Skeletal muscle tissue (tissue), 4 donors: ENCODE measurements around the gene HSPB9. TPM values are rescaled to one million over a fixed set of nuclear protein-coding genes. Genes with fewer than 3 reads are reported as not detected.

Experiments used
- H3K27ac ChIP-seq: one replicate; pipeline ENCODE4 v1.7.0; 2013; ENCODE audit warnings: mild to moderate bottlenecking, low read depth, low read length, inconsistent platforms
- H3K27me3 ChIP-seq, 3 donors: one replicate each; pipeline ENCODE4 v1.7.0; 2013; ENCODE audit warnings: low read length in 3 of 3; ENCODE audit not compliant: control insufficient read depth in 3 of 3, insufficient read depth in 3 of 3
- H3K36me3 ChIP-seq, 3 donors: one replicate each; pipeline ENCODE4 v1.7.0; 2013; ENCODE audit warnings: low read length in 3 of 3; ENCODE audit not compliant: control insufficient read depth in 3 of 3, insufficient read depth in 3 of 3
- H3K4me1 ChIP-seq, 3 donors: one replicate each; pipeline ENCODE4 v1.7.0; 2013; ENCODE audit warnings: low read length in 3 of 3, mild to moderate bottlenecking in 3 of 3; ENCODE audit not compliant: control insufficient read depth in 3 of 3, insufficient read depth in 3 of 3
- H3K4me3 ChIP-seq, 3 donors: one replicate each; pipeline ENCODE4 v1.7.0; 2013; ENCODE audit warnings: low read length in 3 of 3
- H3K9ac ChIP-seq, 3 donors: one replicate each; pipeline ENCODE4 v1.7.0; 2013; ENCODE audit warnings: low read length in 3 of 3, mild to moderate bottlenecking in 3 of 3, moderate library complexity in 2 of 3, low read depth in 1 of 3
- H3K9me3 ChIP-seq, 3 donors: one replicate each; pipeline ENCODE4 v1.7.0; 2013; ENCODE audit warnings: low read length in 3 of 3; ENCODE audit not compliant: control insufficient read depth in 3 of 3
- total RNA-seq: library from RNA; depleted of rRNA; stranded (reverse); fragments of >200 nt; gene quantifications from one replicate; pipeline ENCODE4 v1.2.3, GENCODE V29; 2014
- donor health status: Osteomylitis.

Gene HSPB9
- total RNA-seq, 1 donor from 2014 or later = not detected

GRCh38 chr17:42101513-42102292, 20.9 kb upstream of the HSPB9 start:
- Histone ChIP-seq H3K36me3 (peaks cover 0 to 5% (median 2%) of the 10 kb centered on the region in 3 donors), H3K4me3 (peak overlapping the region in 1 of 3 donors; percentile 58), H3K9ac (peak overlapping the region in 2 of 3 donors; percentile 57 to 80), H3K27ac (no peak overlapping the region), H3K9me3 (no peaks in the 10 kb centered on the region), H3K4me1 (peaks cover 12 to 24% (median 20%) of the 10 kb centered on the region in 3 donors), H3K27me3 (peaks cover 2 to 15% (median 4%) of the 10 kb centered on the region in 3 donors)

- Histone ChIP-seq H3K36me3 (peaks cover 5 to 8% (median 6%) of the 10 kb centered on the region in 3 donors), H3K27ac (no peak overlapping the region), H3K9ac (no peak overlapping the region), H3K4me3 (no peak overlapping the region), H3K27me3 (no peaks in the 10 kb centered on the region), H3K9me3 (no peaks in the 10 kb centered on the region), H3K4me1 (peaks cover 12 to 14% (median 13%) of the 10 kb centered on the region in 3 donors)
Measured at GRCh38 chr17:42103221-42103954, 19.2 kb upstream of the HSPB9 start.

DNA sequence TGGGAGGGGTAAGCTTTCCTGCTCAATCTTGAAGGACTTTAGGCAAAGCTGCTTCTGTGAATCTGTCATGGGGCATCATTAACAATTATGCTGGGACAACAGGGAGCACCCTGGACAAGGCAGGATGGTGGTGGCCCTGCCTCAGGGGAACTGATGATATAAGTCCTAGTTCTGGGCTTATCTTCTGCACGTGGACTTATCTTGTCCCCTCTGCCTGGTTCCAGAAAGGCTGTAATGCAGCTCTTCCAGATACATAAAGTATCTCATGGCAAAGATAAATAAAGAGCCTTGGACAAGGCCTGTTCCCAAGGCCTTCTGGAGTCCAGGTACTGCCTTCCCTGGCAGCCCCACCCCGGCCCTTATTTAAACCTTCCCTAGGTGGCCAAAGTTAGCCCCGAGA, 18.3 kb upstream of the HSPB9 start:
- Histone ChIP-seq H3K4me1 (peaks cover 12 to 14% (median 13%) of the 10 kb centered on the region in 3 donors), H3K9me3 (no peaks in the 10 kb centered on the region), H3K36me3 (peaks cover 7 to 15% (median 11%) of the 10 kb centered on the region in 3 donors), H3K27ac (no peak overlapping the region), H3K9ac (no peak overlapping the region), H3K27me3 (no peaks in the 10 kb centered on the region), H3K4me3 (no peak overlapping the region)

GRCh38 chr17:42106009-42106408, 16.6 kb upstream of the HSPB9 start:
- Histone ChIP-seq H3K9ac (no peak overlapping the region), H3K4me1 (peaks cover 12 to 15% (median 14%) of the 10 kb centered on the region in 3 donors), H3K36me3 (peaks cover 7 to 15% (median 11%) of the 10 kb centered on the region in 3 donors), H3K4me3 (no peak overlapping the region), H3K27me3 (no peaks in the 10 kb centered on the region), H3K27ac (no peak overlapping the region), H3K9me3 (no peaks in the 10 kb centered on the region)

GRCh38 chr17:42107124-42107523, 15.5 kb upstream of the HSPB9 start:
- no peak overlapping the region for H3K27ac ChIP-seq
- peaks cover 7 to 15% (median 11%) of the 10 kb centered on the region in 3 donors for H3K36me3 ChIP-seq

GRCh38 chr17:42107597-42108576, 14.7 kb upstream of the HSPB9 start:
- H3K4me3 ChIP-seq = peak overlapping the region in 2 of 3 donors; percentile 32 to 41
- no peak overlapping the region for H3K9ac ChIP-seq
- H3K36me3 ChIP-seq = peaks cover 7 to 15% (median 11%) of the 10 kb centered on the region in 3 donors
- H3K4me1 ChIP-seq = peaks cover 15 to 21% (median 15%) of the 10 kb centered on the region in 3 donors
- no peaks in the 10 kb centered on the region for H3K9me3 ChIP-seq
- H3K27ac ChIP-seq = no peak overlapping the region
- no peaks in the 10 kb centered on the region for H3K27me3 ChIP-seq

More at GRCh38 chr17:42107124-42107523, 15.5 kb upstream of the HSPB9 start:
- Histone ChIP-seq H3K4me3 (peak overlapping the region in 1 of 3 donors; percentile 32), H3K27me3 (no peaks in the 10 kb centered on the region), H3K9ac (no peak overlapping the region), H3K4me1 (peaks cover 15 to 18% (median 15%) of the 10 kb centered on the region in 3 donors), H3K9me3 (no peaks in the 10 kb centered on the region)

DNA sequence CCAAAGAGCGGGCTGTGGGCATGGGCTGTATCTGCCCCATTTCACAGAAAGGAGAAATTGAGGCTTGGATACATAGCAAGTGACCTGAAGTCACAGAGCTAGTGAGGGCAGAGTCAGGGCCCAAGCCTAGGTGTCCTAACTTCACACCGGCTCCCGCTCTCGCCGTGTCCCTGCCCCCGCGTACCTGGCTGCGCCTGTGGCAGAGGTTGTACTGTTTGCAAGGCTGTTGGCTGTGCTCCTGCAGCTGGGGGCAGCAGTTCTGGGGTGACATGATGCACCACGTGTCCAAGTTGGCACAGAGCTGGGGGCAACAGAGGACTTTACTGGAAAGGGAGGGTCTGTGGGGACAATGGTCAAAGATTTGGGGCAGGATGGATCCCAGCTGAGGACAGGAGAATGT, 13.5 kb upstream of the HSPB9 start:
- H3K27me3 ChIP-seq = no peaks in the 10 kb centered on the region
- H3K36me3 ChIP-seq = peaks cover 7 to 17% (median 14%) of the 10 kb centered on the region in 3 donors

DNA sequence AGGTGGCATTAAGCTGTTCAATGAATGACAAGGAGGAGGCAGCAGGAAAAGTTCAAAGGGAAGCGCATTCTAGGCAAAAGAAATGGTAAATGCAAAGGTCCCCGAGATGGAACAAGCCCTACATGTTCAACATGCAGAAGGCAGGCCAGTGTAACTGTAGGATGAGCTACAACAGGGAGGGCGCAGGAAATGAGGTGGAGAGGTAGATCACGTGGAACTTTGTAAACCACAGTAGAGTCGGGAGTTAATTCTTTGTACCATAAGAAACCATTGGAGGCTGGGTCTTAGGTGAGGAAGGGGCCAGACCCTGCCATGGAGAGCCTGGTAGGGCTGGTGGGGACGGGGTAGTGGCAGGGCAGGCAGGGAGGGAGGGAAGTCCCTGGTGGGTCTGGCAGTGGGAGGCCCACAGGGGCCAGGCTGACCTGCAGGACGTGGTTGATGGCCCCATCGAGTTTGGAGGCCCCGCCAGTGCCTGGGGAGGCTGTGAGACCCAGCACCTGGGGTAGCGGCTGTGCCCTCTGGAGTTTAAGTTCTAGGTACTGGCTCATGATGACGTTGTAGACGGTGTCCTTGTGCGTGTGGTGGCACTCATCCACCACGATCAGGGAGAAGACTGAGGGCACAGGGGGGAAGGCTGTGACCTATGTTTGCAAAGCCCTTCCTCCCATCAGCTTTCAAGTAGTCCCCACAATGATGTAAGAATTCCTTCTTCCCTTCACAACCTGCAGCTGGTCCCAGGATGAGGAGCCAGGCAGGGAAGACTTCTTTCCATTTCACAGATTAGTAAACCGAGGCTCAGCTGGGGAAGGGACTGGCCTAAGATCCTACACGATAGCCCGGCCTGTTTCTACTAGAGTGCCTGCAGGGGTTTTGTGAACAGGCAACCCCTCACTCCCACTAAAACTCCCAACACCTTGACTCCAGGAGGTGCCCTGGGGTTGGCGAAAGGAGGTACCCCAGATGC, 12.0 kb upstream of the HSPB9 start:
- Histone ChIP-seq H3K4me1 (peaks cover 16 to 27% (median 20%) of the 10 kb centered on the region in 3 donors), H3K36me3 (peaks cover 19 to 26% (median 23%) of the 10 kb centered on the region in 3 donors), H3K27ac (no peak overlapping the region), H3K9ac (no peak overlapping the region), H3K9me3 (no peaks in the 10 kb centered on the region), H3K4me3 (no peak overlapping the region), H3K27me3 (no peaks in the 10 kb centered on the region)

More for the DNA sequence above, 13.5 kb upstream of the HSPB9 start:
- Histone ChIP-seq H3K9ac (peak overlapping the region in 2 of 3 donors; percentile 4 to 8), H3K4me3 (no peak overlapping the region), H3K27ac (no peak overlapping the region), H3K4me1 (peaks cover 16 to 27% (median 20%) of the 10 kb centered on the region in 3 donors), H3K9me3 (no peaks in the 10 kb centered on the region)
